Measurements from ENCODE around the gene EPHA6.

DNA sequence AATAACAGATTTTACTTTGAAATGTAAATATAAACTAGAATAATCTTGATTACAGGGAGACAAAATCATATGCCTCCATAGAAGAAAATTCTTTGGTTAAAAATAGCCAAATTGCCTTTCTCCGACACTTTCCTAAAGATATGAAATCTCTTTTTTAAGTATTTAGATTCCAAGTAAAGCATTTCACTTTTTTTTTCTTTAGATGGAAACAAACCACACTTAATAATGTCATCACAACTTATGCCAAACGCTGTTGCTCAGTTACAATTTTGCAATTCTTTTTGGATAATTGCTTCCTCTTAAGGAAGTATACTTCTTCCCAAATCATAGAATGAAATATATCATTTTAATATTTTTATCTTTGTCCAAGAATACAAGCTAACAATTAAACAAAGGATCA, 656.1 kb downstream of the EPHA6 start:
- no peak for TF ChIP-seq POLR2A (IDR thresholded peaks at IDR 0.05)
- TF ChIP-seq, protein P1, sequence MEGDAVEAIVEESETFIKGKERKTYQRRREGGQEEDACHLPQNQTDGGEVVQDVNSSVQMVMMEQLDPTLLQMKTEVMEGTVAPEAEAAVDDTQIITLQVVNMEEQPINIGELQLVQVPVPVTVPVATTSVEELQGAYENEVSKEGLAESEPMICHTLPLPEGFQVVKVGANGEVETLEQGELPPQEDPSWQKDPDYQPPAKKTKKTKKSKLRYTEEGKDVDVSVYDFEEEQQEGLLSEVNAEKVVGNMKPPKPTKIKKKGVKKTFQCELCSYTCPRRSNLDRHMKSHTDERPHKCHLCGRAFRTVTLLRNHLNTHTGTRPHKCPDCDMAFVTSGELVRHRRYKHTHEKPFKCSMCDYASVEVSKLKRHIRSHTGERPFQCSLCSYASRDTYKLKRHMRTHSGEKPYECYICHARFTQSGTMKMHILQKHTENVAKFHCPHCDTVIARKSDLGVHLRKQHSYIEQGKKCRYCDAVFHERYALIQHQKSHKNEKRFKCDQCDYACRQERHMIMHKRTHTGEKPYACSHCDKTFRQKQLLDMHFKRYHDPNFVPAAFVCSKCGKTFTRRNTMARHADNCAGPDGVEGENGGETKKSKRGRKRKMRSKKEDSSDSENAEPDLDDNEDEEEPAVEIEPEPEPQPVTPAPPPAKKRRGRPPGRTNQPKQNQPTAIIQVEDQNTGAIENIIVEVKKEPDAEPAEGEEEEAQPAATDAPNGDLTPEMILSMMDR (IDR thresholded peaks at IDR 0.05) = no peak
- TF ChIP-seq EP300 (IDR thresholded peaks at IDR 0.05) = no peak
